ENCODE data around the gene AFF2. TPM values are rescaled to one million over a fixed set of nuclear protein-coding genes. Genes with fewer than 3 reads are reported as not detected.

Gene AFF2
- total and polyA plus RNA-seq, 11 donors = under 0.01 to 0.83 (median 0.07) TPM

- H3K4me1 ChIP-seq = no peaks in the 10 kb centered on the region
- no peak for ATAC-seq
- H3K36me3 ChIP-seq = no peaks in the 10 kb centered on the region
- no peak overlapping the region for H3K4me3 ChIP-seq
- H3K9me3 ChIP-seq = no peaks in the 10 kb centered on the region
- H3K27me3 ChIP-seq = no peaks in the 10 kb centered on the region
- intact Hi-C loops (cut with DNase I) = no loop called here
- TF ChIP-seq CTCF (IDR thresholded peaks at IDR 0.05) (no peak), POLR2A (IDR thresholded peaks at IDR 0.05) (no peak)
- no peak for DNase-seq
- H3K27ac ChIP-seq = no peak overlapping the region
Measured at GRCh38 chrX:148713981-148714380, 213.6 kb downstream of the AFF2 start.

GRCh38 chrX:148715361-148715760 is 214.9 kb downstream of the AFF2 start:
- Histone ChIP-seq H3K27me3 (no peaks in the 10 kb centered on the region), H3K4me1 (no peaks in the 10 kb centered on the region), H3K27ac (no peak overlapping the region), H3K9me3 (no peaks in the 10 kb centered on the region), H3K4me3 (no peak overlapping the region), H3K36me3 (no peaks in the 10 kb centered on the region)
- ATAC-seq (no peak), DNase-seq (no peak)
- intact Hi-C loops (cut with DNase I) = no loop called here
- 72 to 92% (median 86%) methylated on average over 4 of the region's 4 CpGs for WGBS, 4 donors
- TF ChIP-seq POLR2A (IDR thresholded peaks at IDR 0.05) (no peak), CTCF (IDR thresholded peaks at IDR 0.05) (no peak)

- no peak overlapping the region for H3K27ac ChIP-seq
- intact Hi-C loops (cut with DNase I) = no loop called here
- H3K36me3 ChIP-seq = no peaks in the 10 kb centered on the region
- no peak overlapping the region for H3K4me3 ChIP-seq
- H3K9me3 ChIP-seq = no peaks in the 10 kb centered on the region
- no peaks in the 10 kb centered on the region for H3K4me1 ChIP-seq
- H3K27me3 ChIP-seq = no peaks in the 10 kb centered on the region
- DNase-seq (no peak), ATAC-seq (no peak)
- no peak for TF ChIP-seq POLR2A (IDR thresholded peaks at IDR 0.05)
- no peak for TF ChIP-seq CTCF (IDR thresholded peaks at IDR 0.05)
- WGBS, 4 donors = 66 to 79% (median 71%) methylated on average over 3 of the region's 3 CpGs
Measured at GRCh38 chrX:148722966-148723365, 222.5 kb downstream of the AFF2 start.

GRCh38 chrX:148723551-148723950 is 223.1 kb downstream of the AFF2 start:
- DNase-seq (no peak), ATAC-seq (no peak)
- Histone ChIP-seq H3K36me3 (no peaks in the 10 kb centered on the region), H3K9me3 (no peaks in the 10 kb centered on the region), H3K27me3 (no peaks in the 10 kb centered on the region), H3K4me1 (no peaks in the 10 kb centered on the region), H3K4me3 (no peak overlapping the region), H3K27ac (no peak overlapping the region)
- TF ChIP-seq CTCF (IDR thresholded peaks at IDR 0.05) (no peak), POLR2A (IDR thresholded peaks at IDR 0.05) (no peak)
- intact Hi-C loops (cut with DNase I) = no loop called here
- WGBS, 4 donors = 79 to 96% (median 88%) methylated on average over 2 of the region's 2 CpGs
